Osteoblast (primary cell): ENCODE measurements around the gene GALNT16. TPM values are rescaled to one million over a fixed set of nuclear protein-coding genes. Genes with fewer than 3 reads are reported as not detected.
A peak's percentile ranks its signal among the peaks of the same experiment; 100 is the strongest.

Source experiments
- DNase-seq: peaks from one replicate; pipeline ENCODE4 v3.0.0; 2011; ENCODE audit warnings: low spot score, mixed read lengths; ENCODE audit not compliant: insufficient read length; ENCODE audit errors: missing footprints
- H2AFZ ChIP-seq: 2 replicates; pipeline ENCODE4 v1.6.0; 2011; ENCODE audit warnings: mild to moderate bottlenecking, low read length
- H3K27ac ChIP-seq: 2 replicates; pipeline ENCODE4 v1.5.1; 2011; ENCODE audit warnings: mild to moderate bottlenecking, low read depth, low read length, moderate library complexity
- H3K27me3 ChIP-seq: 2 replicates; pipeline ENCODE4 v1.6.0; 2012; ENCODE audit warnings: mild to moderate bottlenecking, control low read depth, inconsistent platforms, low read length, moderate library complexity; ENCODE audit not compliant: insufficient read depth
- H3K36me3 ChIP-seq: 2 replicates; pipeline ENCODE4 v1.5.1; 2011; ENCODE audit warnings: mild to moderate bottlenecking, low read length, control low read depth, moderate library complexity; ENCODE audit not compliant: insufficient read depth
- H3K4me1 ChIP-seq: 2 replicates; pipeline ENCODE4 v1.5.1; 2011; ENCODE audit warnings: mild to moderate bottlenecking, low read length, control low read depth, moderate library complexity; ENCODE audit not compliant: insufficient read depth
- H3K4me2 ChIP-seq: 2 replicates; pipeline ENCODE4 v1.6.0; 2011; ENCODE audit warnings: mild to moderate bottlenecking, low read length; ENCODE audit not compliant: insufficient read depth
- H3K4me3 ChIP-seq: fragments of 200-600 bp; sonication (generic); 3 replicates; pipeline ENCODE4 v1.5.1; 2012; ENCODE audit warnings: mild to moderate bottlenecking, low read length, inconsistent platforms; ENCODE audit not compliant: insufficient read depth
- H3K79me2 ChIP-seq: 2 replicates; pipeline ENCODE4 v1.6.0; 2012; ENCODE audit warnings: mild to moderate bottlenecking, low read length, control low read depth, inconsistent platforms; ENCODE audit not compliant: insufficient read depth
- H3K9me3 ChIP-seq: 2 replicates; pipeline ENCODE4 v1.5.1; 2011; ENCODE audit warnings: low read depth, low read length, control low read depth
- H4K20me1 ChIP-seq: 2 replicates; pipeline ENCODE4 v1.6.0; 2012; ENCODE audit warnings: mild to moderate bottlenecking, low read length, control low read depth; ENCODE audit not compliant: insufficient read depth
- total RNA-seq: library from RNA; depleted of rRNA; stranded (reverse); fragments of >200 nt; gene quantifications from 2 replicates; pipeline ENCODE4 v1.2.3, GENCODE V29; 2012
- TF ChIP-seq, protein P1 (sequence below): IDR thresholded peaks from 2 replicates; pipeline ENCODE4 v1.5.1; 2011; ENCODE audit warnings: mild to moderate bottlenecking, low read depth, low read length, moderate library complexity; ENCODE audit errors: extremely low read depth

GALNT16 gene
- total RNA-seq, 1 donor, result 4.0 TPM

DNA sequence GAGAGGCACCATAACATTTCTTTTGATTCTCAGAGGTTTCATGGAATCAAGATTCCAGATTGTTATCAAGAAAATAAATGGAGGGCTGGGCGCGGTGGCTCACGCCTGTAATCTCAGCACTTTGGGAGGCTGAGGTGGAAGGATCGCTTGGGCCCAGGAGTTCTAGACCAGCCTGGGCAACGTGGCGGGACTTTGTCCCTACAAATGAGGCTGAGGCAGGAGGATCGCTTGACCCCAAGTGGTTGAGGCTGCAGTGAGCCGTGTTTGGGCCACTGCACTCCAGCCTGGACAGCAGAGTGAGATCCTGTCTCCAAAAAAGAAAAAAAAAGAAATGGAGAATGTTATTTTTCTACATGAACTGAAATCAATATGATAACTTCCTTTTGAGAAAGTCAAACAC is 139.8 kb downstream of the GALNT16 start:
- peaks cover 95% of the 10 kb centered on the region for H3K79me2 ChIP-seq
- H2AFZ ChIP-seq, result no peak overlapping the region
- H3K36me3 ChIP-seq, result peaks cover 18% of the 10 kb centered on the region
- H3K4me3 ChIP-seq, result peak overlapping the region; percentile 86
- peaks cover 35% of the 10 kb centered on the region for H4K20me1 ChIP-seq
- H3K27ac ChIP-seq, result no peak overlapping the region
- peaks cover 33% of the 10 kb centered on the region for H3K4me1 ChIP-seq
- H3K4me2 ChIP-seq, result peak overlapping the region; percentile 85
- no peaks in the 10 kb centered on the region for H3K27me3 ChIP-seq
- no peak for DNase-seq
- TF ChIP-seq, protein P1, sequence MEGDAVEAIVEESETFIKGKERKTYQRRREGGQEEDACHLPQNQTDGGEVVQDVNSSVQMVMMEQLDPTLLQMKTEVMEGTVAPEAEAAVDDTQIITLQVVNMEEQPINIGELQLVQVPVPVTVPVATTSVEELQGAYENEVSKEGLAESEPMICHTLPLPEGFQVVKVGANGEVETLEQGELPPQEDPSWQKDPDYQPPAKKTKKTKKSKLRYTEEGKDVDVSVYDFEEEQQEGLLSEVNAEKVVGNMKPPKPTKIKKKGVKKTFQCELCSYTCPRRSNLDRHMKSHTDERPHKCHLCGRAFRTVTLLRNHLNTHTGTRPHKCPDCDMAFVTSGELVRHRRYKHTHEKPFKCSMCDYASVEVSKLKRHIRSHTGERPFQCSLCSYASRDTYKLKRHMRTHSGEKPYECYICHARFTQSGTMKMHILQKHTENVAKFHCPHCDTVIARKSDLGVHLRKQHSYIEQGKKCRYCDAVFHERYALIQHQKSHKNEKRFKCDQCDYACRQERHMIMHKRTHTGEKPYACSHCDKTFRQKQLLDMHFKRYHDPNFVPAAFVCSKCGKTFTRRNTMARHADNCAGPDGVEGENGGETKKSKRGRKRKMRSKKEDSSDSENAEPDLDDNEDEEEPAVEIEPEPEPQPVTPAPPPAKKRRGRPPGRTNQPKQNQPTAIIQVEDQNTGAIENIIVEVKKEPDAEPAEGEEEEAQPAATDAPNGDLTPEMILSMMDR, result no peak
- H3K9me3 ChIP-seq, result no peaks in the 10 kb centered on the region

DNA sequence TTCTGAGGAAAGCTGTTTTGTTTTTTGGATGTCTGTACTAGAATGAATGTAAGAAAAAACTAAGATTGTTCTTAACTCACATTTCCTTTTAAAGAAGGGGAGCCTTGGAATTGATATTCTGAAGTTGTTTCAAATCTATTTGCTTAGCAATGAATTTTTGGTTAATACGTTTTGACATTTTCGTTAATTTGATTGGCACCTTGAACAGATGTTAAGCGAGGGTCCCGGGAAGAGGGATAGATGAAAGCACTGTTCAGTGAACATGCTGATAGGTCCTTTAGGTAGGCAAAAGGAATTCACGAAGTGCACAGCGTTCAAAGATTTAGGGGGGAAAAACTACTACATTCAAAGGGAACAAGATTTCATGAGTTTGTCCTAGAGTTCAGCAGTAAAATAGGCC is 140.2 kb downstream of the GALNT16 start:
- H3K9me3 ChIP-seq, result no peaks in the 10 kb centered on the region
- H3K36me3 ChIP-seq, result peaks cover 14% of the 10 kb centered on the region
- H2AFZ ChIP-seq, result no peak overlapping the region
- H3K79me2 ChIP-seq, result peaks cover 95% of the 10 kb centered on the region
- DNase-seq, result no peak
- H3K4me2 ChIP-seq, result peak overlapping the region; percentile 85
- TF ChIP-seq, protein P1, result no peak
- H3K4me1 ChIP-seq, result peaks cover 33% of the 10 kb centered on the region
- H3K27ac ChIP-seq, result no peak overlapping the region
- H3K4me3 ChIP-seq, result peak overlapping the region; percentile 86
- no peaks in the 10 kb centered on the region for H3K27me3 ChIP-seq
- H4K20me1 ChIP-seq, result peaks cover 36% of the 10 kb centered on the region

DNA sequence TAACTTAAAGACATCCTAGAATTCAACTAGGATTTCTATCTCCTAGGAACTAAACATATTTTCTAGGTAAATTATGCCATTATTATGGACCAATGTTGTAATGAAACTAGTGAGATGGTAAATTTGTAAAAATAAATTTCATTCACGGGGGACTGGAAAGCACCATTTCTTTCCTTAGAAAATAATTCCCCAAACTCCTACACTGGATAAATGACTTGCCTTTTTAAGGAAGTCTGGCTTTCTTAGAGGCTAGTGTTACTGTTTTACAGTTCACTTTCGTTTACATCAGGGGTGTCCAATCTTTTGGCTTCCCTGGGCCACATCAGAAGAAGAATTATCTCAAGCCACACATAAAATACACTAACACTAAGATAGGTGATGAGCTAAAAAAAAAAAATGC is 141.9 kb downstream of the GALNT16 start:
- Histone ChIP-seq H3K4me2 (peak overlapping the region; percentile 85), H3K79me2 (peaks cover 92% of the 10 kb centered on the region), H2AFZ (no peak overlapping the region), H3K4me1 (peaks cover 27% of the 10 kb centered on the region), H3K27me3 (no peaks in the 10 kb centered on the region), H3K4me3 (peak overlapping the region; percentile 86), H3K36me3 (no peaks in the 10 kb centered on the region), H3K27ac (no peak overlapping the region), H3K9me3 (no peaks in the 10 kb centered on the region), H4K20me1 (peaks cover 41% of the 10 kb centered on the region)
- no peak for DNase-seq
- TF ChIP-seq, protein P1, result no peak

DNA sequence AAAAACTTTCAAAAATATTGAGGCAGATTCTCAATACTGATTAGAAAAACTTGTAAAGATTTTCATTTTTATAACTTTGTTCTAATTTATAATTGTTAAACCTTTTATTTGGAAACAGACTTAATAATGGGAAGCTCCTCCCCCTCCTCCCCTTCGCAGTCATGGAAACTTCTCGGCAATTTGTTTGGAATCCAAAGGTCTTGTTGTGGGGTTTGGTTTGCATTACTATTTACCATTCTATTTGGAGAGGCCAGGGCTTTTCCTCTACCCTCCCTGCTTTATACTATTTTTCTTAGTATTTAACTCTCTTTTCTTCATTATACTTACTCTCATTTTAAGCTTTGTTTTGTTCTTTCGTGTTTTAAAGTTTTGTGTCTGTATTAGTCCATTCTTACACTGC is 144.5 kb downstream of the GALNT16 start:
- TF ChIP-seq, protein P1, result no peak
- Histone ChIP-seq H3K79me2 (peaks cover 96% of the 10 kb centered on the region), H3K4me3 (no peak overlapping the region), H2AFZ (no peak overlapping the region), H4K20me1 (peaks cover 44% of the 10 kb centered on the region), H3K27me3 (no peaks in the 10 kb centered on the region), H3K4me1 (peaks cover 21% of the 10 kb centered on the region), H3K36me3 (no peaks in the 10 kb centered on the region), H3K9me3 (no peaks in the 10 kb centered on the region), H3K4me2 (no peak overlapping the region), H3K27ac (no peak overlapping the region)
- no peak for DNase-seq
